HG03469 (cell line): ENCODE measurements around the gene STYXL1.
"Not testable (repeated sequence)": the region's sequence is repeated elsewhere in the genome, so short reads cannot be mapped to it uniquely, and the experiment has no call there.

ENCODE experiments used
- ATAC-seq: cut with Tn5 transposase; IDR thresholded peaks from one replicate; pipeline ENCODE4 v1.9.1; 2021; ENCODE audit warnings: mild to moderate bottlenecking, moderate library complexity, moderate number of reproducible peaks; ENCODE audit not compliant: unreplicated experiment

Gene STYXL1

DNA sequence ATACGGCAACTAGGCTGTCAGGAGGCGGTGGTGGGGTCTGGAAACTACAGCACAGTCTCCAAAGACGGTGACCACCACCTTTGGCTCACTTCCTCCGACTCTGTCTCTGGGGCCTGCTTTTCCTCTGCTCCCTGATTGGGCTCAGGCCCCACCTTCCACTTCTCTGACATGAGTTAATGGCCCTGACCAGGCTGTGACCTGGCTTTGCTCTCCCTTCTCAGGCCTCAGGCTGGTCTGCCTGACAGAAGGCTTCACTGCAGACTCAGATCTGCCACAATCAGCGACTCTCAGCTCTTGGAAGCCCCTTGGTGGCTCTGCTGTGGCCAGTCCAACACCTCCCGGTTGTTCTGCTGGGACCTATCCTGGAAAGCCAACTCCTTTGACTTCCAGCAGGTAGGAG is 7.7 kb downstream of the STYXL1 start:
- ATAC-seq, result no peak

DNA sequence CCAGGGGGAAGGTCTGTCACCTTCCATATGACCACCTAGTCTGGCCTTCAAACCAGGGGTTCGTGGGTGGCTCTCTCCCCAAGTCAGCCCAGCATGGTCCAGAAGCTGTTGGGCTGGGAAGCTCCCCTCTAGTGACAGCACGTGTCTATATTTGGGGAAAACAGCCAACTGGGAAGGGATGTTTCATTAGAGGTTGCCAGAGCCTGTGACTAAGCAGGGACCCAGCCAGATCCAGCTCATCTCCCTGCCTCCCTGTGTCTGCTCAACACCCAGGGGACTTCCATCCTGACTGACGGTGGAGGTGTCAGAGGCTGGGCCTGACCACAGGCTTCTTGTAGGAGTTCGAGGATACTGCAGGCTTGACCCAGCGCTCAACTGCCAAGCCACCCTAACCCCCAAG is 10.5 kb downstream of the STYXL1 start:
- no peak for ATAC-seq

- ATAC-seq, result no peak
Measured at GRCh38 chr7:76031964-76032363, 15.8 kb downstream of the STYXL1 start.

GRCh38 chr7:76029682-76030081 is 18.1 kb downstream of the STYXL1 start:
- ATAC-seq, result not testable (repeated sequence)

DNA sequence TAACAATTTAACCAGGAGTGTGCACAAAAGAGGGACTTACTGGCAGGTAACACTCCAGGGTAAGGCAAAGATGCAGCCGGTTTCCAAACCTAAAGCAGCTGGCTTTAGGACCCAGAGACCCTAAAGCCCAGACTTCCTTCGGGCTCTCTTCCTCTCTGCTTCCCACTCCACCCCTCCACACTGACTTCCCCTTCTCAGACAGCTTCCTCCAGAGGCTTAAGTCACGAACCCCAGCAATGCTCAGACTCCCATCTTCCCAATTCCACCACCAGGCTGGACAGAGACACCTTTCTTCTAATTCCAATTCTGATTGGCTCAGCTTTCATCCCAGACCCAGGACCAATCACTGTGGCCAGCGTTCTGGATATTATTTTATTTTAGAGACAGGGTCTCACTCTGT is 24.8 kb downstream of the STYXL1 start:
- no peak for ATAC-seq

GRCh38 chr7:76022026-76022780 is 25.6 kb downstream of the STYXL1 start:
- ATAC-seq, result no peak

DNA sequence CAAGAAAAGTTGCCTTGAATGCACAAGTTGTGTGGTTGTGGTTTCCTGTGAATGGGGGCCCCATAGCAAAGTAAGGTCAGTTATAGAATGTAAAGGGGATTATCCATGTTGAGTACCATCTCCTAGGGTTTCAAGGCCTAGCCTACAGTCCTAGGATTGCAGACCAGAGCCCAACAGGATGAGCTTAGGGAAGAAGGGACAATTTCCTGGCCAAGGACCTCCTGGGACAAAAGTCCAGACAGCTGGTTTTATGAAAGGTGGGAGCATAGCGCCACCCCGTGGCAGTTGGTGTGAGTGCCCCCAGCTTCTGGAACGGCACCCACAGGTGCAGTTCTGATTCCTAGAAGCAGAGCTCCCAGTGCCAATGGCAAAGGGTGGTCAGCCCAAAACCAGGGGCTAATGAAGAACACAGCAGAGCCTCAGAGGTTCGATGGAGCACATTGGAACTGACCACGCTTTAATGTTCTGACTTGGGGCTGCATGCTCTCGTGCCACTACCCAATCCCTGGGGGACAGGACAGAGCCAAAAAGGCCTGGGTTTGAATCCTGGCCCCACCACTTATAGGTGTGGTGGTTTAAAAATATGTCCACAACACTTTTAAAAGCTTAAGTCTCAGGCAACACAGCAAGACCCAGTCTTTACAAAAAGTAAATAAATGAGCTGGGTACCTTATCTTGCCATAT is 27.6 kb downstream of the STYXL1 start:
- no peak for ATAC-seq

GRCh38 chr7:76018520-76018919 is 29.3 kb downstream of the STYXL1 start:
- not testable (repeated sequence) for ATAC-seq

DNA sequence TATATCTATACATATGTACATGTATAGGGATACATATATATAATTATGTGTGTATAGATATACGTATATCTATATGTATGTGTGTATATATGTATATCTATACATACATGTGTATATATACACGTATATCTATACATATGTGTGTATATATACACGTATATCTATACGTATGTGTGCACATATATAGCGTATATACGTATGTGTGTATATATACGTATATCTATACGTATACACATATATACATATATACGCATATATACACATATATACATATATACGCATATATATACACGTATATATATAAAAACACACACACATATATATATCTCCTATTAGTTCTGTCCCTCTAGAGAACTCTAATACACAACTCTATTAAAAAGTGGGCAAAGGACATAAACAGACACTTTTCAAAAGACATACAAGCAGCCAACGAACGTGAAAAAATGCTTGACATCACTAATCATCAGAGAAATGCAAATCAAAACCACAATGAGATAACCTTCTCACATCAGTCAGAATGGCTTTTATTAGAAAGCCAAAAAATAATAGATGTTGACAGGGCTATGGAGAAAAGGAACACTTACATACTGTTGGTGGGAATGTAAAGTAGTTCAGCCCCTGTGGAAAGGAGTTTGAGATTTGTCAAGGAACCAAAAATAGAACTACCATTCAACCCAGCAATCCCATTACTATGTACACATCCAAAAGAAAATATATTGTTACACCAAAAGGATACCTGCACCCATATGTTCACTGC is 31.4 kb downstream of the STYXL1 start:
- ATAC-seq, result no peak

GRCh38 chr7:76011442-76011861 is 36.3 kb downstream of the STYXL1 start:
- ATAC-seq, result no peak

- no peak for ATAC-seq
Measured at GRCh38 chr7:76009672-76010600, 37.9 kb downstream of the STYXL1 start.

DNA sequence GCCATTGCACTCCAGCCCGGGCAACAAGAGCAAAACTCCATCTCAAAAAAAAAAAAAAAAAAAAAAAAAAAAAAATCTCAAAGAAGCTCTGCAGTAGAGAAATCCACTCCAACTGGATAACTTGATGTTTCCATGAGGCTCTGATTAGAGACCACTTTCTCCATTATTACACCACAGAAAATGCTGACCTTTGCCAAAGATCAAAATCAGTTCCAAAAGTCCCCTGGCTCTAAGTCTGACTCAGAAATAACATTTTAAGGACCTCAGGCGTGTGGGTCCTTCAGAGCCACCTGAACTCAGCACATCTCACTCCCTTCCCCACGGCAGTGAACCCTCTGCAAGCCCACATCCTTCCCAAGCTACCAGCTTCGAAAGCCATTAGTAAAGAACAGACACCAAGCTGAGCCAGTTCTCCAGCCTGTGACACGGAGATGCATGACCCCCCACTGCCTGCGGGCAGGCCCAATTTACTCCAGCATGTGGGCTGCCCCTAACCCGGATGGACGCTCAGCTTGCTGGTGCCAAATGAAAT is 39.6 kb downstream of the STYXL1 start:
- ATAC-seq, result no peak

GRCh38 chr7:76005004-76005403 is 42.8 kb downstream of the STYXL1 start:
- not testable (repeated sequence) for ATAC-seq

DNA sequence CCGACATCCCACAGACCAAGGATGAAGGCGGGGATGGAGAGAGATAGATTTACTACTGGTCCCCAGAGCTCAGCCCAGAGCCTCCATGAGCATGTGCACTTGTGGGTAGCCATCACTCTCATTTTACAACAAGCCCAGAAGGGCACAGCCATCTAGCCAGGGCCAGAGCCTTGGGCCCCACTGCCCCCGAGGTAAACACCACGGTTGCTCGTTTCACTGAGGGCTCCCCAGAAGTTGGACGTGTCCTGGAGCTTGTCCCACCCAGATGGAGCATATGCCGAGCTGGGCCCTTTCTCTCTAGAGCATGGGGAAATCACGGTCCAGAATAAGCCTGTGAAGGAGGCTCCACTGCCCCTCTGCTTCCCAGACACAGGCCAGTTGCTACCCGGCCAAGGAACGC is 44.4 kb downstream of the STYXL1 start:
- no peak for ATAC-seq

DNA sequence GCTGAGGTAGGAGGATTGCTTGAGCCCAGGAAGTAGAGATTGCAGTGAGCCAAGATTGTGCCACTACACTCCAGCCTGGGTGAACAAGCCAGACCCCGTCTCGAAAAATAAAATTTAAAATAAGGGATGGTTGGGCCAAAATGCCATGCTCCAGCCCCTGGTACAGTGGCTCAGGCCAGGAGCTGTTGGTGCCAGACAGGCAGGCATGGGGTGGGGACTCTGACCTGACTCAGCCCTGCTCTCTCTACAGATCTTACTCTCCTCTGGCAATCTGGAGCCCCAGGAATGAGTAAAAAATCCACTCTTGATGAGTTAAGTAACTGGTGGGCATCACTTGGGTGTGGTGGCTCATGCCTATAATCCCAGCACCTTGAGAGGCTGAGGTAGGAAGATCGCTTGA is 45.0 kb downstream of the STYXL1 start:
- ATAC-seq, result no peak

- ATAC-seq, result no peak
Measured at GRCh38 chr7:76002139-76002538, 45.7 kb downstream of the STYXL1 start.

GRCh38 chr7:76000566-76000965 is 47.2 kb downstream of the STYXL1 start:
- no peak for ATAC-seq

GRCh38 chr7:75998038-75998437 is 49.8 kb downstream of the STYXL1 start:
- no peak for ATAC-seq

DNA sequence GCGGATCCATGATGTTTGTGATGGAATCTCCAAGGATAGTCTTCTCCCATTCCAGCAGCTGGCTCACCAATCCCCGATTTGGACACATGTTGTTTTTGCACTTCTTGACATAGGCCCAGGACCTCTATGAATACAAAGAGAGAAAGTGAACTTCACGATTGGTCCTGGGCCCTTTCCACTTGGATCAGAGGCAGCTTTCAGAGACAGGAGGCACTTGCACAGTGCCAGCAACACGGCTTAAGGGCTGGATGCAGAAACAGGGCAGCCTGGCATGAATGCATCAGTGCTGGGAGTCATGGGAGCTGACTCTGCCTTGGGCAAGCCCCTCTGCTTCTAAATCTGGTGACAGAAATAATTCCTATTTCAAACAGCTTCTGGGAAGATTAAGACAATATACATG is 51.3 kb downstream of the STYXL1 start:
- ATAC-seq, result no peak

DNA sequence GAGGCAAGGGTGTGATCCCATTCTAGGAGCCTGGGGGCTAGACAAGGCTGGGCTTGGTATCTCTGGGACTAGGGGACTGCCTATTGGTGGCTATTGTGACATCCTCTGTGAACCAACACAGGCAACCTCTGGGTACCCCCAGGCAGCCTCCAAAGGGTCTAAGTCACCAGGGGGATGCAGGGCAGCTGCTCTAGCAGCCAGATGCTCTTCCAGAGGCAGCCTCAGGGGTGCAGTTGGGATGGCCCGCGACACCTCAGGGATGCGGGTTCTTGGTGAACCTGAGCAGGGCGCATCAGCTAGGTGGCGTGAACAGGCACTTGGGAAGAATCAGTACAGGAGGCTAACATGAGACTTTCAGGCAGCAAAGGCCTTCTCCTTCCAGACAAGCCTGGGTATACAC is 51.8 kb downstream of the STYXL1 start:
- ATAC-seq, result no peak
